SK-N-SH (cell line): ENCODE data around the gene ODAM.

Source experiments
- IRF3 ChIP-seq: fragments of 150-350 bp; IDR thresholded peaks from 2 replicates; pipeline ENCODE4 v1.6.1; 2016; ENCODE audit warnings: mild to moderate bottlenecking, low read depth, low read length
- NFIC ChIP-seq: IDR thresholded peaks from 2 replicates; pipeline ENCODE4 v1.4.0; 2012; ENCODE audit warnings: borderline replicate concordance
- POLR2AphosphoS5 ChIP-seq: IDR thresholded peaks from 2 replicates; pipeline ENCODE4 v1.6.1; 2012; ENCODE audit warnings: low read depth, low read length
- RCOR1 ChIP-seq: fragments of 150-350 bp; IDR thresholded peaks from 2 replicates; pipeline ENCODE4 v1.6.1; 2017; ENCODE audit warnings: antibody characterized with exemption, low read length
- TF ChIP-seq, protein P1 (sequence below): IDR thresholded peaks from 2 replicates; pipeline ENCODE4 v1.4.0; 2012; ENCODE audit warnings: low read depth, borderline replicate concordance
- TF ChIP-seq, protein P2 (sequence below): IDR thresholded peaks from 2 replicates; pipeline ENCODE4 v1.4.0; 2012; ENCODE audit warnings: low read depth, borderline replicate concordance
- TF ChIP-seq, protein P3 (sequence below): fragments of 200-600 bp; sonication (generic); IDR thresholded peaks from 2 replicates; pipeline ENCODE4 v1.6.1; 2017; ENCODE audit warnings: antibody characterized with exemption, mild to moderate bottlenecking, moderate library complexity

DNA sequence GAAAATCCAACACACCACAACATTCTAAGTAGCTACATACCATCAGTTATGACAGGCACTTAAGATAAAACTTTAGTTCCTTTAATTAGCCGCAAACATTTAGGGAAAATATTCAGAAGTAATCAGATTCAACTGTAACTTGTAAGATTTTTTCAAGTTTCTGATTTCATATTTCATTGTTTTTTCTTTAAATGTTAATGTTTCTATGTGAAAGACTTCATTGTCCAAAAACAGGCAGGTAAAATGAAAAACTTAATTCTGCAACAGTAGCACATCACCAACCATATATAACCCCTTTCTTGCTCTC lies 11.6 kb upstream of the ODAM start:
- TF ChIP-seq, protein P1, sequence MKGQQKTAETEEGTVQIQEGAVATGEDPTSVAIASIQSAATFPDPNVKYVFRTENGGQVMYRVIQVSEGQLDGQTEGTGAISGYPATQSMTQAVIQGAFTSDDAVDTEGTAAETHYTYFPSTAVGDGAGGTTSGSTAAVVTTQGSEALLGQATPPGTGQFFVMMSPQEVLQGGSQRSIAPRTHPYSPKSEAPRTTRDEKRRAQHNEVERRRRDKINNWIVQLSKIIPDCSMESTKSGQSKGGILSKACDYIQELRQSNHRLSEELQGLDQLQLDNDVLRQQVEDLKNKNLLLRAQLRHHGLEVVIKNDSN = no peak
- TF ChIP-seq POLR2AphosphoS5 (no peak), RCOR1 (no peak), NFIC (no peak), IRF3 (no peak)
- TF ChIP-seq, protein P2, sequence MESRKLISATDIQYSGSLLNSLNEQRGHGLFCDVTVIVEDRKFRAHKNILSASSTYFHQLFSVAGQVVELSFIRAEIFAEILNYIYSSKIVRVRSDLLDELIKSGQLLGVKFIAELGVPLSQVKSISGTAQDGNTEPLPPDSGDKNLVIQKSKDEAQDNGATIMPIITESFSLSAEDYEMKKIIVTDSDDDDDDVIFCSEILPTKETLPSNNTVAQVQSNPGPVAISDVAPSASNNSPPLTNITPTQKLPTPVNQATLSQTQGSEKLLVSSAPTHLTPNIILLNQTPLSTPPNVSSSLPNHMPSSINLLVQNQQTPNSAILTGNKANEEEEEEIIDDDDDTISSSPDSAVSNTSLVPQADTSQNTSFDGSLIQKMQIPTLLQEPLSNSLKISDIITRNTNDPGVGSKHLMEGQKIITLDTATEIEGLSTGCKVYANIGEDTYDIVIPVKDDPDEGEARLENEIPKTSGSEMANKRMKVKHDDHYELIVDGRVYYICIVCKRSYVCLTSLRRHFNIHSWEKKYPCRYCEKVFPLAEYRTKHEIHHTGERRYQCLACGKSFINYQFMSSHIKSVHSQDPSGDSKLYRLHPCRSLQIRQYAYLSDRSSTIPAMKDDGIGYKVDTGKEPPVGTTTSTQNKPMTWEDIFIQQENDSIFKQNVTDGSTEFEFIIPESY = no peak
- TF ChIP-seq, protein P3, sequence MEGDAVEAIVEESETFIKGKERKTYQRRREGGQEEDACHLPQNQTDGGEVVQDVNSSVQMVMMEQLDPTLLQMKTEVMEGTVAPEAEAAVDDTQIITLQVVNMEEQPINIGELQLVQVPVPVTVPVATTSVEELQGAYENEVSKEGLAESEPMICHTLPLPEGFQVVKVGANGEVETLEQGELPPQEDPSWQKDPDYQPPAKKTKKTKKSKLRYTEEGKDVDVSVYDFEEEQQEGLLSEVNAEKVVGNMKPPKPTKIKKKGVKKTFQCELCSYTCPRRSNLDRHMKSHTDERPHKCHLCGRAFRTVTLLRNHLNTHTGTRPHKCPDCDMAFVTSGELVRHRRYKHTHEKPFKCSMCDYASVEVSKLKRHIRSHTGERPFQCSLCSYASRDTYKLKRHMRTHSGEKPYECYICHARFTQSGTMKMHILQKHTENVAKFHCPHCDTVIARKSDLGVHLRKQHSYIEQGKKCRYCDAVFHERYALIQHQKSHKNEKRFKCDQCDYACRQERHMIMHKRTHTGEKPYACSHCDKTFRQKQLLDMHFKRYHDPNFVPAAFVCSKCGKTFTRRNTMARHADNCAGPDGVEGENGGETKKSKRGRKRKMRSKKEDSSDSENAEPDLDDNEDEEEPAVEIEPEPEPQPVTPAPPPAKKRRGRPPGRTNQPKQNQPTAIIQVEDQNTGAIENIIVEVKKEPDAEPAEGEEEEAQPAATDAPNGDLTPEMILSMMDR = no peak
